Activated CD4-positive, alpha-beta T cell treated with anti-CD3 and anti-CD28 coated beads, Interleukin-2, amount 10 ng/mL, durations not matched to agents 7 days and 5 days (primary cell): Measurements from ENCODE around the gene OR51V1. TPM values are rescaled to one million over a fixed set of nuclear protein-coding genes. Genes with fewer than 3 reads are reported as not detected.

ENCODE experiments used
- CTCF ChIA-PET: fragments of 350-600 bp; sonication (Branson Sonifier 250); formaldehyde crosslinking; loops from one replicate; lab custom pipeline; 2021; ENCODE audit warnings: antibody characterized with exemption; lab: Charles Lee
- POLR2A ChIA-PET: fragments of 350-600 bp; sonication (Branson Sonifier 250); formaldehyde crosslinking; loops from one replicate; lab custom pipeline; 2021; ENCODE audit warnings: antibody characterized with exemption; lab: Charles Lee
- DNase-seq: peaks from one replicate; pipeline ENCODE4 v3.0.0-alpha.2; 2020
- H3K27ac Mint-ChIP-seq: one replicate; pipeline ENCODE4 v1.8.0; 2021; ENCODE audit warnings: mild to moderate bottlenecking, moderate library complexity, mixed read lengths
- H3K27me3 Mint-ChIP-seq: one replicate; pipeline ENCODE4 v1.8.0; 2021; ENCODE audit warnings: mixed read lengths
- H3K36me3 Mint-ChIP-seq: one replicate; pipeline ENCODE4 v1.8.0; 2021; ENCODE audit warnings: low read depth, mixed read lengths
- H3K4me1 Mint-ChIP-seq: one replicate; pipeline ENCODE4 v1.8.0; 2021; ENCODE audit warnings: mixed read lengths
- H3K4me3 Mint-ChIP-seq: one replicate; pipeline ENCODE4 v1.8.0; 2021; ENCODE audit warnings: mild to moderate bottlenecking, moderate library complexity, mixed read lengths
- H3K9me3 Mint-ChIP-seq: one replicate; pipeline ENCODE4 v1.8.0; 2021; ENCODE audit warnings: mixed read lengths
- total RNA-seq, 2 experiments: library from RNA; stranded (reverse); gene quantifications; one replicate each; pipeline ENCODE4 v1.2.3, GENCODE V29; 2021

The OR51V1 gene
- total RNA-seq, 2 experiments from 2014 or later = not detected

- Mint-ChIP-seq H3K9me3 (no peaks in the 10 kb centered on the region), H3K27me3 (no peaks in the 10 kb centered on the region), H3K4me3 (no peak within 1 kb of the TSS), H3K4me1 (no peaks in the 10 kb centered on the region), H3K27ac (no peak within 1 kb of the TSS), H3K36me3 (no peaks in the 10 kb centered on the region)
- ChIA-PET CTCF (no interaction called here), POLR2A (no interaction called here)
- DNase-seq = no peak
Measured at GRCh38 chr11:5226732-5227310, 26.3 kb upstream of the OR51V1 start, which contains the start of gene HBB. Gene HBB (minus strand): TSS chr11:5227071. CDS start chr11:5227021, 50 bp downstream.

GRCh38 chr11:5225480-5225871, 25.0 kb upstream of the OR51V1 start:
- Mint-ChIP-seq H3K4me3 (no peak overlapping the region), H3K27ac (no peak overlapping the region), H3K36me3 (no peaks in the 10 kb centered on the region), H3K9me3 (no peaks in the 10 kb centered on the region), H3K4me1 (no peaks in the 10 kb centered on the region), H3K27me3 (no peaks in the 10 kb centered on the region)
- ChIA-PET CTCF (no interaction called here), POLR2A (no interaction called here)
- no peak for DNase-seq

- POLR2A ChIA-PET = no interaction called here
- Mint-ChIP-seq H3K4me3 (no peak overlapping the region), H3K9me3 (no peaks in the 10 kb centered on the region), H3K4me1 (no peaks in the 10 kb centered on the region), H3K36me3 (no peaks in the 10 kb centered on the region), H3K27ac (no peak overlapping the region), H3K27me3 (no peaks in the 10 kb centered on the region)
- CTCF ChIA-PET = no interaction called here
- DNase-seq = no peak
Measured at GRCh38 chr11:5224538-5225479, 24.3 kb upstream of the OR51V1 start.

- DNase-seq = no peak
- no peaks in the 10 kb centered on the region for H3K4me1 Mint-ChIP-seq
- H3K9me3 Mint-ChIP-seq = peaks cover 2% of the 10 kb centered on the region
- no peaks in the 10 kb centered on the region for H3K27me3 Mint-ChIP-seq
- ChIA-PET POLR2A (no interaction called here), CTCF (no interaction called here)
- H3K36me3 Mint-ChIP-seq = no peaks in the 10 kb centered on the region
- H3K27ac Mint-ChIP-seq = no peak overlapping the region
- no peak overlapping the region for H3K4me3 Mint-ChIP-seq
Measured at GRCh38 chr11:5223686-5224085, 23.2 kb upstream of the OR51V1 start.

GRCh38 chr11:5223146-5223545, 22.7 kb upstream of the OR51V1 start:
- Mint-ChIP-seq H3K36me3 (no peaks in the 10 kb centered on the region), H3K27ac (no peak overlapping the region), H3K9me3 (peaks cover 2% of the 10 kb centered on the region), H3K4me1 (no peaks in the 10 kb centered on the region), H3K27me3 (no peaks in the 10 kb centered on the region), H3K4me3 (no peak overlapping the region)
- ChIA-PET CTCF (no interaction called here), POLR2A (no interaction called here)
- DNase-seq = no peak

- H3K9me3 Mint-ChIP-seq = no peaks in the 10 kb centered on the region
- DNase-seq = no peak
- H3K4me1 Mint-ChIP-seq = no peaks in the 10 kb centered on the region
- H3K27ac Mint-ChIP-seq = no peak overlapping the region
- H3K27me3 Mint-ChIP-seq = peaks cover 2% of the 10 kb centered on the region
- no peaks in the 10 kb centered on the region for H3K36me3 Mint-ChIP-seq
- POLR2A ChIA-PET = no interaction called here
- no peak overlapping the region for H3K4me3 Mint-ChIP-seq
- CTCF ChIA-PET = no interaction called here
Measured at GRCh38 chr11:5210376-5210885, 9.9 kb upstream of the OR51V1 start.

- Mint-ChIP-seq H3K4me1 (no peaks in the 10 kb centered on the region), H3K9me3 (no peaks in the 10 kb centered on the region), H3K4me3 (no peak overlapping the region), H3K36me3 (no peaks in the 10 kb centered on the region), H3K27ac (no peak overlapping the region), H3K27me3 (no peaks in the 10 kb centered on the region)
- ChIA-PET POLR2A (no interaction called here), CTCF (no interaction called here)
- no peak for DNase-seq
Measured at GRCh38 chr11:5204787-5205186, 4.3 kb upstream of the OR51V1 start.

GRCh38 chr11:5203366-5203765, 2.9 kb upstream of the OR51V1 start:
- ChIA-PET POLR2A (no interaction called here), CTCF (no interaction called here)
- Mint-ChIP-seq H3K9me3 (no peaks in the 10 kb centered on the region), H3K4me1 (no peaks in the 10 kb centered on the region), H3K27ac (no peak overlapping the region), H3K4me3 (no peak overlapping the region), H3K27me3 (no peaks in the 10 kb centered on the region), H3K36me3 (no peaks in the 10 kb centered on the region)
- DNase-seq = no peak

GRCh38 chr11:5198285-5198684, 2.2 kb downstream of the OR51V1 start:
- POLR2A ChIA-PET = no interaction called here
- CTCF ChIA-PET = interaction anchor here (0.6 kb wide), 1 partner anchor 166 kb away, joined by 4 read pairs; no protein-coding TSS in a partner anchor
- H3K27me3 Mint-ChIP-seq = no peaks in the 10 kb centered on the region
- DNase-seq = no peak
- no peak overlapping the region for H3K27ac Mint-ChIP-seq
- H3K4me3 Mint-ChIP-seq = no peak overlapping the region
- no peaks in the 10 kb centered on the region for H3K36me3 Mint-ChIP-seq
- no peaks in the 10 kb centered on the region for H3K4me1 Mint-ChIP-seq
- no peaks in the 10 kb centered on the region for H3K9me3 Mint-ChIP-seq

GRCh38 chr11:5197536-5197935, 2.9 kb downstream of the OR51V1 start:
- ChIA-PET POLR2A (no interaction called here), CTCF (interaction anchor here (0.6 kb wide), 1 partner anchor 165 kb away, joined by 4 read pairs; no protein-coding TSS in a partner anchor)
- no peak overlapping the region for H3K27ac Mint-ChIP-seq
- no peaks in the 10 kb centered on the region for H3K4me1 Mint-ChIP-seq
- H3K36me3 Mint-ChIP-seq = no peaks in the 10 kb centered on the region
- H3K4me3 Mint-ChIP-seq = no peak overlapping the region
- H3K27me3 Mint-ChIP-seq = no peaks in the 10 kb centered on the region
- DNase-seq = no peak
- H3K9me3 Mint-ChIP-seq = no peaks in the 10 kb centered on the region

GRCh38 chr11:5196731-5197130, 3.8 kb downstream of the OR51V1 start:
- DNase-seq = no peak
- H3K4me1 Mint-ChIP-seq = no peaks in the 10 kb centered on the region
- H3K27ac Mint-ChIP-seq = no peak overlapping the region
- peaks cover 2% of the 10 kb centered on the region for H3K9me3 Mint-ChIP-seq
- CTCF ChIA-PET = interaction anchor here (0.6 kb wide), 1 partner anchor 82 kb away, joined by 4 read pairs; no protein-coding TSS in a partner anchor
- POLR2A ChIA-PET = no interaction called here
- no peak overlapping the region for H3K4me3 Mint-ChIP-seq
- H3K36me3 Mint-ChIP-seq = no peaks in the 10 kb centered on the region
- no peaks in the 10 kb centered on the region for H3K27me3 Mint-ChIP-seq

- H3K36me3 Mint-ChIP-seq = no peaks in the 10 kb centered on the region
- no peaks in the 10 kb centered on the region for H3K27me3 Mint-ChIP-seq
- ChIA-PET CTCF (no interaction called here), POLR2A (no interaction called here)
- H3K9me3 Mint-ChIP-seq = peaks cover 2% of the 10 kb centered on the region
- H3K4me1 Mint-ChIP-seq = no peaks in the 10 kb centered on the region
- no peak overlapping the region for H3K4me3 Mint-ChIP-seq
- no peak for DNase-seq
- H3K27ac Mint-ChIP-seq = no peak overlapping the region
Measured at GRCh38 chr11:5196067-5196466, 4.4 kb downstream of the OR51V1 start.

- CTCF ChIA-PET = no interaction called here
- H3K9me3 Mint-ChIP-seq = peaks cover 8% of the 10 kb centered on the region
- no peaks in the 10 kb centered on the region for H3K27me3 Mint-ChIP-seq
- H3K27ac Mint-ChIP-seq = no peak overlapping the region
- no peaks in the 10 kb centered on the region for H3K4me1 Mint-ChIP-seq
- no peaks in the 10 kb centered on the region for H3K36me3 Mint-ChIP-seq
- POLR2A ChIA-PET = no interaction called here
- DNase-seq = no peak
- no peak overlapping the region for H3K4me3 Mint-ChIP-seq
Measured at GRCh38 chr11:5192738-5193137, 7.7 kb downstream of the OR51V1 start.
